WERI-Rb-1 (cell line): ENCODE data around the gene AP3M1.

Experiments used
- DNase-seq: peaks from one replicate; pipeline ENCODE4 v3.0.0-alpha.2; 2020
- H3K27ac ChIP-seq: fragments of 250-450 bp; sonication (Bioruptor Pico); 2 replicates; pipeline ENCODE4 v1.5.1; 2020; ENCODE audit warnings: mild to moderate bottlenecking, moderate library complexity
- H3K27me3 ChIP-seq: fragments of 250-450 bp; sonication (Bioruptor Pico); 2 replicates; pipeline ENCODE4 v1.5.1; 2021; ENCODE audit warnings: mild to moderate bottlenecking, low read depth, moderate library complexity; ENCODE audit not compliant: insufficient read depth, severe bottlenecking
- H3K36me3 ChIP-seq: fragments of 250-450 bp; sonication (Bioruptor Pico); 2 replicates; pipeline ENCODE4 v1.5.1; 2020; ENCODE audit warnings: mild to moderate bottlenecking, moderate library complexity
- H3K4me3 ChIP-seq: 2 replicates; pipeline ENCODE4 v1.5.1; 2011; ENCODE audit warnings: low read depth, mild to moderate bottlenecking, control low read depth, low read length
- H3K9me3 ChIP-seq: fragments of 250-450 bp; sonication (Bioruptor Pico); 2 replicates; pipeline ENCODE4 v1.5.1; 2021; ENCODE audit warnings: mild to moderate bottlenecking, moderate library complexity; ENCODE audit not compliant: severe bottlenecking
- CTCF ChIP-seq: IDR thresholded peaks from 2 replicates; pipeline ENCODE4 v1.5.1; 2011; ENCODE audit warnings: low read depth, mild to moderate bottlenecking, control low read depth, inconsistent platforms, low read length

AP3M1 gene

GRCh38 chr10:74075906-74076305, 74.7 kb downstream of the AP3M1 start:
- TF ChIP-seq CTCF, result no peak
- Histone ChIP-seq H3K27me3 (no peaks in the 10 kb centered on the region), H3K36me3 (peaks cover 23% of the 10 kb centered on the region; the same call in 1 of the 2 replicates), H3K9me3 (no peaks in the 10 kb centered on the region), H3K4me3 (no peak overlapping the region), H3K27ac (no peak overlapping the region)
- no peak for DNase-seq

- Histone ChIP-seq H3K27me3 (no peaks in the 10 kb centered on the region), H3K36me3 (peaks cover 23% of the 10 kb centered on the region; the same call in 1 of the 2 replicates), H3K4me3 (no peak overlapping the region), H3K27ac (no peak overlapping the region), H3K9me3 (no peaks in the 10 kb centered on the region)
- DNase-seq, result no peak
- TF ChIP-seq CTCF, result no peak
These were observed 78.1 kb downstream of the AP3M1 start for GRCh38 chr10:74072503-74072902.

DNA sequence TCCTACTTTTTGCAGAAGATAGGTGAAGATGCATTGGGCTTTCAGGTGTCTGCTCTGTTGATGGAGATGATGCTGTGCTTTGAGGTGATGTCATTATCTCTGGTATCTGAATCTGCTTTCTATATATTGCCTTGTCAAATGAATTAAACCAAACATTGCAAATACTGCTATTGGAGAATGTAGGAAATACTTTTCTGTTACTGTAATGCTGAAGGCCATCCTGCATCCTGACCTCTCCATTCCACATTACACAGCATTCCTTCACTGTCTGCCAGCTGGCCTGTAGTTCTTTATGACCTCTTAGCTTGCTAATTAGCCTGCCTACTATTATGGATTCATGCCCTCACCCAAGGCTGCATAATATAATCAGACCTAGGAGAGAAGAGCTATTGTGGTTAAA, 79.5 kb downstream of the AP3M1 start:
- H3K27me3 ChIP-seq, result no peaks in the 10 kb centered on the region
- peaks cover 23% of the 10 kb centered on the region; the same call in 1 of the 2 replicates for H3K36me3 ChIP-seq
- no peak overlapping the region for H3K27ac ChIP-seq
- H3K9me3 ChIP-seq, result no peaks in the 10 kb centered on the region
- no peak overlapping the region for H3K4me3 ChIP-seq
- DNase-seq, result no peak
- TF ChIP-seq CTCF, result no peak
